Activated T-cell treated with anti-CD3 and anti-CD28 coated beads, Interleukin-2, amount 50 U/mL, for 48 hours (primary cell): ENCODE results near the gene FBLN1.

ENCODE experiments used
- DNase-seq, 2 experiments: peaks; one replicate each; pipeline ENCODE4 v3.0.0-alpha.2; 2020

Gene FBLN1

GRCh38 chr22:45574069-45574703, 71.5 kb downstream of the FBLN1 start:
- no peak for DNase-seq

GRCh38 chr22:45575173-45575572, 72.5 kb downstream of the FBLN1 start:
- no peak for DNase-seq

- DNase-seq, result no peak
Observed at GRCh38 chr22:45575607-45576272, 73.1 kb downstream of the FBLN1 start.

DNA sequence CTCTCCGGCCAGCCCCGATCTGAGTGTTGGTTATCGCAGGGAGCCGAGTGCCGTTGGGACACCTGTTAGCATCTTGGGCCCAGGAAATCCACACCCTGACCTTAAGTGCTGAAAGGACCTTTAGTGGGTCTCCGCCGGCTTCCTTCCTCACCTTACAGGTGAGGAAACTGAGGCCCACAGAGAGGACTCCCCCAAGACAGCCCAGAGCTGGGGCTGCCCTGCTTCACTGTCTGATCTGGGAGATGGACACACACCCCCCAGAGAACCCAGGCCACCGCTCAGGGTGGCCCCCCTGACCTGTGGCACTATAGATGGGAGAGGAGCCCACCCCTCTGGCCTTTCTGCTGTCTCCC, 73.6 kb downstream of the FBLN1 start:
- no peak for DNase-seq

DNA sequence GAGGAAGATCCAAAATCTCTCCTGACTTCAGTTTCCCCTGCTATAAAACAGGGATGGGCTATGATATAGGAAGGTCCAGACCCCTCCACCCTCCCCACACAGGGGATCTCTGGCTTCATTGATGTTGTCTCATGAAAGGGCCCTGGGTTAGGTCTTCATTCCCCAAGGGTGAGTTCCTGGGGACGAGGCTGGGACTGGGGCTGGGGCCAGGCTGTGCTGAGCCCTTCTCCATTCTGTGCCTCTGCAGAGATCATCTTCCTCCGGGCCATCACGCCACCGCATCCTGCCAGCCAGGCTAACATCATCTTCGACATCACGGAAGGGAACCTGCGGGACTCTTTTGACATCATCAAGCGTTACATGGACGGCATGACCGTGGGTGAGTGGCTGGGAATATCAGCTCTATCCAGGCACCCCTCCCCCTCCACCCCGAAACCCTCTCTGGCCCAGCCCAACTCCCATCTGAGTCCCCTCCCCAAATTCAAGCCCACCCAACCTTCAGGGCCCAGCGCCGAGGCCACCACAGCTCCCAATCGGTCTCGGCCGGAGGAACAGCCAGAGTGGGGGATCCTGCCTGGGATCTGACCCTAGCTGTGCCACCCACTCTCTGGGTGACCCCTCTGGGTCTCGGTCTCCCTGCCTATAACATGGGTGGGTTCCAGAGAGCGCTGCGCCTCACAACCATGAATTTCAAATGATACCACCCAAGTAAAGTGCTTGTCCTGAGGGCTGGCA, 74.2 kb downstream of the FBLN1 start:
- DNase-seq, result no peak

DNA sequence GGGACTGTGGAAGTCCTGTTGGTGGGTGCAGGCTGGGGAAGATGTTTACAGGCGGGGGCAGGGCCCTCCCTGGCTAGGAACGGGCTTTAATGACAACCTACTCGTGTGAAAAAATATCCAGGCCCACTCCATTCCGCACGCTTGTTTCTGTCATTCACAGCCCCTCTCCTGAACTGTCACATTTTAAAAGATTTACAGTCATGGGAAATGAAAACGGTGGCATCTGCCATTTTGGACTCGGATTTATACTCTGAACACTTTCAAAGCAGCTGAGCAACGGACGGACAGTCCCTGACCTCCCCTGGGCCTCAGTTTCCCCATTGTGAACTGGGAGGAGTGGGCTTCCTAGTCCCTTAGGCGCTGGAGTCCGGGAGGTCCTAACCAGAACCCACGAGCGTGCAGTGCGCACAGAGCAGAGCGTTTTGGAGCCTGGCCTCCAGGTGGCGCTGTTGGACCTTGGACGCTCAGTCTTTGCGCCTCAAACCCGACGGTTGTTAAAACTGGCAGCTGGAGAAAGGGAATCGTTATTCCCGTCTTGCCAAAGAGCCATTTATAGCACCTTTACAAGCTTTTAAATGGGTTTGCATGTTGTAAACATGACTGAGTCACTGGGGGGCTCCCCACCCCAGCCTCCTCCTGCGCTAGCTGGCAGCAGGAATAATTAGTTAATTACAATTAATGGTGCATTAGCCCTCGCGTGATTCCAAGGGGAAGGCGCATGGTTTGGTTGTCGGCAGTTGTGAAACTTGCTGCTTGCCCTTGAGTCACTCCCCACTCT, 75.3 kb downstream of the FBLN1 start:
- peak; percentile 83 to 86 for DNase-seq

- DNase-seq, result no peak
Observed at GRCh38 chr22:45578524-45579147, 76.0 kb downstream of the FBLN1 start.

DNA sequence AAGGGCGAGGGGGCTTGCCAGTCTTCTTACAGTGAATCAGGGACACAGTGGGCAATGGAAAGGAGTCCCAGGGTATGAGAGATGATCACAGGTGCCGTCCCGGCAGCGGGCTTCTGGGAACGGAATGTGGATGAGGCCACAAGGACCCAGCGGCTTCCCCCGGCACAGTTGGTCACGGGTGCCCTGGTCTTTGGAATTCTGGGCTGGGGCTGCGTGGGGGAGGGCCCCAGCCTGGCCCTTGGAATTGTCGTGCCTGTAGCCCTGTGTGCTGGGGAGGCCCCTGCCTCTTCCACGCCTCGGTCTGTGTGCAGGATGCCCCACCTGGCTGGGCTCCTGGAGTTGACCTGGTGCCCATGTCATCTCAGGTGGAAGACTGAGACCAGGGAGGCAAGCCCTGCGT, 76.6 kb downstream of the FBLN1 start:
- DNase-seq, result no peak

DNA sequence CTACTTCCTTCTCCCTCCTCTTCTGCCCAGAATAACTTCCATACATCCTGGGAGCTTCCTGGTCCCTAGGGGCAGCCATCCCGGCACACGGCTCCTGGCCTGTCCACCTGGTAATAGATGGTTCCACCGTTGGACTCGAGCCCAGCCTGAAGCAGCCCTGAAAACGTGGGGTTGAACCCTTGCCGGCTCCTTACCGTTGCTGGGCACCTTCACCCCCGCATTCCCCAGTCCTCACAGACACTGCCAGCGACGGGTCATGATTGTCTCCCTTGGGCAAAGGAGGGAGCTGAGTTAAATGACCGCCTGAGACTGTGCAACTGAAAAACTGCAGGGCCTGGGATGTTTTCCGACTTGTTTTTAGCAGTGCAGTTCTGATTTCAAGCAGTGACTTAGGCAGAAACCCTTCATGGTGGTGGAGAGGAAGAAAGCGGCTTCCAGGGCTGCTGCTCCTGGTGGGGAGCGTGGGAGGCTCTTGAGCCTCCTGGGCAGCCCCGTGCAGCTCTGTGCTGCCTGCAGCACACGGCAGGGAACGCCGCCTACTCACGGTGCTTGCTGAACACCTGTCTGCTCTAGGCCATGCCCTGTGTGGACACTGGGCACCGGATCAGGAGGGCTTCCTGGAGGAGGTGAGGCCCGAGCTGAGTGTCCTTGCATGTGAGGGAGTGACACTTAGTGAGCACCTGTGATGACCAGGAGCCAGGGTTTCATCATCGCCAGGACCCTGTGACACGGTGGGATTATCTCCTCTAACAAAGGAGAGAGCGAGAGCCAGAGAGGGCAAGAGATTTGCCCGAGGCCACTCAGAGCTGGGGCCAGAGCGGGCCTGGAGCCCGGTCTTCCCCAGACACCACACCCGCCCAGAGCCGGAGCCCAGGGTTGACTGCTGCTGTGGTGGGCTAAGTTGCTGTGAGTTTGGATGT, 77.4 kb downstream of the FBLN1 start:
- no peak for DNase-seq

DNA sequence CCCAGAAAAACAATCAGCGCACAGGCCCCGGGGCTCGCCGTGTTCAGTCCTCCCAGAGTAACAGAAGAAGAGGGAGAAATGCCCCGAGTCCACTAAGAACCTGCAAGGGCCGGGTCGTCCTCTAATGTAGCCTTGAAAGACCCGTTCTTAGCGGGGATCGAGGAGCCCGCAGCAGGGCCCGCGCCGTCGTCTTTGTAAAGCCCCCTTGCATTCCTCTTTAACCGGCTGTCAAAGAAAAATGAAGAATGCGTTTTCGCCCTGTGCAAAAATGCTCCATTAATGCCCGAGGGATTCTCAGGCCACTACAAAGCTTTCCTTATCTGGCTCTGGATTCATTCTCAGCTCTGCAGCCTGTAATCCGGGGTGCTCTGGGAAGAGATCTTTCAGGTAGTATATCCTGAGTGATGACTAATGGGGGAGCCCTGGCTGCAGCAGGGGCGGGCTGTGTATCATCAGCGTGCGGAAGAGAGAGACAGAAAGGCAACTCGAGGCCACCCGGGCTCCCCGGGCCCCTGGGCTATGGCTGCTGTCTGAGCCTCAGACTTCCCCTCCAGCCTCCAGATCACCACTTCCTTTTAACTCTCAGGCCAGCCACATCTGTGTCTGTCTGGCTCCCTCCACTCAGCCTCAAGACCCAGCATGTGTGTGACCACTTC, 78.2 kb downstream of the FBLN1 start:
- DNase-seq, result no peak

DNA sequence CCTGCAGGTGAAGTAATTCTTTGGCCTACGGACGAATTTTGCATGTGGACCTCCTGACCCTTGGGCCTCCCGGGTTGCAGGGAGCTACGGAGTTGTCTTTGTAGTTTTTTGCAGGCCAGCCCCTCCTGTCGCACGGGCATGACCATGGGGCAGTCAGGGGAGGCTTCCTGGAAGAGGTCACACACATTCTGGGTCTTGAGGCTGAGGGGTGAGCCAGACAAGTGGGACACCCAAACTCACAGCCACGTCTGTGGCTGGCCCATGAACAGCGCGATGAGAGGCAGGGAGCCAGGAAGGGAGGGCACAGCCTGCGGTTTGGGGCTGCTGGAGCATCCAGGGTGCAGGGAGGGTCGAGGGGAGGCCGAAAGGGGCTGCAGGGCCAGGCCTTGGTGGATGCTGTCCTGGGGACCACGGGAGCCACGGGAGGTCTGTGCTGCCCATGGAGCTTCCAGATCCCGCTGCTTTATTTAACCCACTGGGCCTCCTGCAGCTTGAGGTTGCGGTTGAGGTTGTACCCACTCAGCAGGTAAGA, 78.9 kb downstream of the FBLN1 start:
- no peak for DNase-seq

GRCh38 chr22:45582236-45582954, 79.7 kb downstream of the FBLN1 start:
- DNase-seq, result no peak

DNA sequence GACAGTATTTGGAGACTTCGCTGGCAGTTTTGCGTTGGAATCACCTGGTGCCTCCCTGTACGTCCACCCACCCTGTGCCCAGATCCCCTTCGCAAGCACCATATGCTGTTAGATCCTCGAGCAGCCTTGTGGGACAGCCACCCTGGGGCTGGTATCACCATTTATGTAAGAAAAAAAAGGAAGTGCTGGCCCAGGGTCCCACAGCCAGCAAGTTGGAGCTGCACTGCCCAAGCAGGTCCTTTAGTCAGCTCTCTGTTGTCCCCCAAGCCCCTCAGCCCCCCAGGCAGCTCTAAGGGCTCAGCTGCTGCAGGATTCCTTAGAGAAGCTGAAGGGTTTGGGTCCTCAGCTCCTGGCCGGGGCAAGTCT, 80.3 kb downstream of the FBLN1 start:
- no peak for DNase-seq

DNA sequence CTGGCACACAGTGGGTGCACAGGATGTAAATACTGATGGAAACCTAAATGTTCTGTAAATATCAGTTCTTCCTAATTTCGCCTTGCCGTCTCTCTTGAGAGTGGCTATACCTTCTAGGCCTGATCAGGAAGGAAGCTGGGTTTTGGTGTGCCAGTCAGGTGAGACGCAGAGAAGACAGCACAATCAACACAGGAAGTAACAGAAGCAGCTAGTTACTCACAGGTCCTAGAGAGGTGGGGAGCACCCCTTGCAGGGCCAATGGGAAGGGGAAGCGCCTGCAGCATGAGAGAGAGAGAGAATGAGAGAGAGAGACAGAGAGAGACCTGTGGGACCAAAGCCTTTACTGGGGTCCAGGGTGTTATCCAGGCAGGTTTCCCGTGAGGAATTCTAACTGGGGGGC, 80.8 kb downstream of the FBLN1 start:
- DNase-seq, result no peak

DNA sequence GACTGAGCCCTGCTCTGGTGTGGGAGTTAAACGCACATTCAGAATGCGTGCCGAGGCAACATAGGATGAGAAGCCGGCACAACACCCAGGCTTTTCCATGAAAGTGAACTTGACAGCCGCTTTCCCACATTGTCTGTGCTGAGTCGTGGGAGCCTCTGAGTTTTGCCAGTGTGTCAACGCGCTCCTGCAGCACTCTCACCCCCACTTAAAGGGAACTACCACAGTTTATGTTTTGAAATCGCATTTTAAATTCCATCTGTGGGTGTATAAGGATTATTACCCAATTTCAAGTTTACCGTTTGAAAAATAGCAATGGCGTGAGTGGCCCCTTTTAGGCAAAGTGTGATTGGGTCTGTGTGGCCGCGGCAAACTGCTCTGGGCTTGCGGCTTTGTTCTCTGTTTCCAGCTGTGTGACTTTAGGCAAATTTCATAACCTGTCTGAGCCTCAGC, 81.5 kb downstream of the FBLN1 start:
- DNase-seq, result no peak

- no peak for DNase-seq
Observed at GRCh38 chr22:45584621-45585436, 82.1 kb downstream of the FBLN1 start.

DNA sequence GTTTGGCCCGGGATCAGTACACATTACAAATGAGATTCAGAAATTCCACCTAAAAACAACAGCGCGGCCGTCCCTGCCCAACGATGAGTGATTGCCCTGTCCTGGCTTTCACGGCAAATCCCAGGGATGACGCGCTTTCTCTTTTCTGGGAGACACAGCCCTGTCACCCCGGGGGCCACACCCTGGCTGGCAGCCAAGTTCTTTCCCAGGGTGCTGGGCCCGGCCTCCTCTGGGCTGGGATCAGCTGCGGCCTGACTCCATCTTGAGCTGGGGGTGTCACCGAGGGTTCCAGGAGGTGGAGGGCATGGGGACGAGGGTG, 82.7 kb downstream of the FBLN1 start:
- no peak for DNase-seq

- no peak for DNase-seq
Observed at GRCh38 chr22:45585946-45586540, 83.4 kb downstream of the FBLN1 start.
